Motor neuron (in vitro differentiated cells): ENCODE measurements around the gene GZMH. TPM values are rescaled to one million over a fixed set of nuclear protein-coding genes. Genes with fewer than 3 reads are reported as not detected.
"Not testable (repeated sequence)": the region's sequence is repeated elsewhere in the genome, so short reads cannot be mapped to it uniquely, and the experiment has no call there.

ENCODE experiments used
- ATAC-seq, 8 experiments: fragments of 200-7000 bp; cut with Tn5 transposase; replicated peaks in 6 of 8; 2 replicates each; pipeline ENCODE4 v1.8.0; 2021; ENCODE audit warnings: mild to moderate bottlenecking in 8 of 8, moderate library complexity in 8 of 8
- H3K27ac ChIP-seq, 2 donors: fragments of 250-450 bp; sonication (Bioruptor Pico); 2 replicates each; pipeline ENCODE4 v1.9.0; 2021; ENCODE audit warnings: antibody characterized with exemption in 2 of 2, mild to moderate bottlenecking in 2 of 2, moderate library complexity in 1 of 2
- H3K4me1 ChIP-seq, 2 donors: fragments of 250-450 bp; sonication (Bioruptor Pico); replicated peaks in 1 of 2; 2 replicates each; pipeline ENCODE4 v1.6.1; 2021; ENCODE audit warnings: antibody characterized with exemption in 2 of 2, mild to moderate bottlenecking in 2 of 2, moderate library complexity in 1 of 2
- H3K4me3 ChIP-seq, 5 donors: fragments of 250-450 bp; sonication (Bioruptor Pico); 2 replicates each; pipeline ENCODE4 v1.9.0; 2021; ENCODE audit warnings: antibody characterized with exemption in 5 of 5, mild to moderate bottlenecking in 5 of 5, moderate library complexity in 4 of 5
- WGBS, 10 experiments: fragments of 450-650 bp; shearing (Covaris generic); methylation state at CpG; one replicate each; pipeline ENCODE4 v1.0.0; 2022; 5-methylcytosine and 5-hydroxymethylcytosine counted together
- in situ Hi-C, 9 experiments: fragments of 400-800 bp; cut with MboI; loops; one replicate each; pipeline ENCODE4 v1.15.0; 2021; ENCODE audit warnings: low sequenced_read_pairs in 9 of 9, low pct_unique_long_range_greater_than_20kb in 2 of 9; ENCODE audit not compliant: unreplicated experiment in 9 of 9
- total RNA-seq, 8 experiments: library from RNA; unstranded; fragments of 300-600 nt; gene quantifications; 2 replicates each; pipeline versions ENCODE4 v1.2.3 to v1.2.4, GENCODE V29; 2022

The GZMH gene
- total RNA-seq, 8 experiments from 2014 or later: 0.84 TPM; not detected in 7

DNA sequence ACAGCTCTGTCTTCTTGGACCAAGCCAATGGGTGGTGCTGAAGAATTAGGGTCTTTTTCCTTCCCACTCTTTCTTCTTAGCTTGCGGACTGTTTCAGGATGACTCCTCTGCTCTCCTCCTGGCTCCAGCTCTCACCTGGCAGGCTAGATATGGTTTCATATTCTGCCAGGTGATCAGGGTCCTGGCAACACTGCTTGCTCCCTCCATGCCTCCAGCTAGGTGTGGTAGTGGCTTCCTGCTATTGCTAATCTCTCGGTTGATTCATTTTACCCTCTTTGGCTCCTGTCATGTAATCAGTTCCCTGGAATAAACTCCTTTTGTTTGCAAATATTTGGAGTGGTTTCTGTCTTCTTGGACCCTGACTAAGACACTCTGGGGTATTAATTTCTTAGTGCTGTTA, 4.3 kb upstream of the GZMH start:
- no peak for ATAC-seq
- 17 to 100% (median 80%) methylated on average over 1 to 2 of the region's 2 CpGs; no CpG with 5 or more reads in 1 of the 10 experiments for WGBS, 10 experiments
- no peak overlapping the region for H3K27ac ChIP-seq
- in situ Hi-C loops: no loop called here
- no peak overlapping the region for H3K4me3 ChIP-seq
- H3K4me1 ChIP-seq: no peaks in the 10 kb centered on the region

DNA sequence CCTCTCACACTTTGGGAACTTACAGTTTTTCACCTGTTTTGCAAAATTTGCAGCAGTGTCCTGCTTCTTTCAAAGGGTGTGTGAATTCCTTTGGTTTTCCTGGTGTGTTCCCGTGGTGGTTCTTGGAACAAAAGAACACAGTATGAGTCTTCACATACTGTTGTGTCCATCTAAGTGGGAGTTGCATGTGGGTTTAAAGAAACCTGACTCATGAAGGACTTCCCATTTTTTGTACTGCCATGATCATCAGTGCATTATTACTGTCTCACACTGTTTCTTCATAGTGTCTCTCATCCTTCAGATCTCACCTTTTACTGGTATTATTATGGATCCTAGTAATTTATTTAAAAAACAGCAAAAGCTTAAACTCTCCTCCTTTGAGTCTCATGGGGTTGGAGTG, 3.8 kb upstream of the GZMH start:
- no peak for ATAC-seq
- no peak overlapping the region for H3K27ac ChIP-seq
- in situ Hi-C loops: no loop called here
- H3K4me3 ChIP-seq: no peak overlapping the region
- 0 to 80% (median 17%) methylated on average over 1 of the region's 1 CpG; no CpG with 5 or more reads in 3 of the 10 experiments for WGBS, 10 experiments
- peaks cover 0 to 3% of the 10 kb centered on the region in 2 donors for H3K4me1 ChIP-seq

DNA sequence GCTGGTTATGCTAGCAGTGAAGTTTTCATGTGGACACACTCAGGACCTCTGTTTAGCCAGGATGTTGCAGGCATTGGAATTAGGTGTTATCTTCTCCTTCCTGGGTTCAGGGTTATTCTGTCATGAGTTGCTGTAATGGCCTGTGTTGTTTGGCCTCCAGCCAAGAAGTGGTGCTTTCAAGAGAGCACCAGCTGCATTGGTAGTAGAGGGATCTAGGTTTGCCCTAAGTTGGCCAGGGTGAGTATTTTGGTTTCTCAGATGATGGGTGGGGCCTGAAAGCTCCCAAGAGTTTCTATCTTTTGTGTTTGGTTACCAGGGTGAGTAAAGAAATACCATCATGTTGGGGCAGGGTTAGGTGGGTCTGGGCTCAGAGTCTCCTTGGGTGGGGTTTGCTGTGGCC, 2.7 kb upstream of the GZMH start:
- ATAC-seq: peak in 2 of 8 experiments; percentile 38 to 39
- Histone ChIP-seq H3K4me3 (no peak overlapping the region), H3K4me1 (peaks cover 0 to 10% of the 10 kb centered on the region in 2 donors), H3K27ac (no peak overlapping the region)
- in situ Hi-C loops: no loop called here

DNA sequence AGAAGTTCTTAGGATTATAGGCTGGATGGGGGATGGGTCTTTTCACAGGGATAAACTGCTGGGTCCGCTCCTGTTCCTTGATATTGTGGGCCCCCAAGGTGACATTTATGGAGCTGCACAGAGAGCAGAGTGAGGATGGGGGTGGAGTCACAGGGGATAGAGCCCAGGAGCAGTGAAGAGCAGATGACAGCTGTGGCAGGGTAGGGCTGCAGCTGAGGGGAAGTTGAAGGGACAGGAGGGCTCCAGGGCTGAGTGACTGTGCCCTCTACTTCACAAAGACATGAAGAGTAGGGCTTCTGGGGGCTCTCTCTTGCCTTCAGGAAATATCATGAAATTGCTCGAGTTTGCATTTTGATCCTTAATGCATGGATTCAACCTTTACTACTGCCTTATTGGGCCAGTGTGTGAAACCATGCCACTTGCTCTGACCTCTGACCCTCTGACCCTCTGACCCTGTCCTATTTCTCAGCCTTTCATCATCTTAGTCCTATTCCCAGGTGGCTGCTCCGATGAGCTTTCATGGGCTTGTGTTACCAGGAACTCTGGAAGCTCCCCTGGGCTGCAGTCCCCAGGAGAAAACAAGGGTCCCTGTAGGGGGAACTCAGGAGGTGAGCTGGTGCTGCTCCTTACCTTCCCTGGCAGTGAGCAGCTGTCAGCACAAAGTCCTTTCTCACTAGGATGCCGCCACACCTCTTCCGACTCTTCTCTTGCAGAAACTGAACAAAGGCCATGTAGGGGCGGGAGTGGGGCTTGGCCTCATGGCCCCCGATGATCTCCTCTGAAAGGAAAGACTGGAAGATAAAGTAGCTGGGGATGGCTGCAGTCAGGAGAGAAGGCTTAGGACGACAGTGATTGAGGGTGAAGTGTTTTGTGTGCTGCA, 1.6 kb downstream of the GZMH start:
- peaks cover 0 to 12% of the 10 kb centered on the region in 2 donors for H3K4me1 ChIP-seq
- no peak overlapping the region for H3K4me3 ChIP-seq
- ATAC-seq: no peak
- in situ Hi-C loops: no loop called here
- 10 to 83% (median 54%) methylated on average over 1 to 6 of the region's 8 CpGs for WGBS, 10 experiments
- no peak overlapping the region for H3K27ac ChIP-seq

DNA sequence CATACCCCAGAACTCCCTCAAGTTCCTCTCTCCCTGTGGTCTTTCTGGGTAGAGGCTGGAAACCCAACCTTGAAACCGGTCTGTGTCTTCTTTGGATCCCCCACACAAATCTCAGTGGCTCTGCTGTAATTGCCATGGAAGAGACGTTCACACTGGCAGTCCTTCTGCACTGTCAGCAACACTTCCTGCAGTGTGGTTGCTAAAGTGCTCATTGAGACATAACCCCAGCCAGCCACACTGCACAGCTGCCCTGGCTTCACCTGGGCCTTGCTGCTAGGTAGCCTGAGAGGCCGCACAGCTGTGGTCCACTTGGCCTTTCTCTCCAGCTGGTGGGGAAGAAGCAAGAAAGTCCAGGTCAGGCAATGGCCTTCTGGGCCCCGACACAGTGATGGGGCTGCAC, 2.4 kb downstream of the GZMH start:
- 20 to 76% (median 42%) methylated on average over 1 to 3 of the region's 4 CpGs; no CpG with 5 or more reads in 6 of the 10 experiments for WGBS, 10 experiments
- ATAC-seq: no peak
- Histone ChIP-seq H3K4me1 (peaks cover 0 to 12% of the 10 kb centered on the region in 2 donors), H3K27ac (no peak overlapping the region), H3K4me3 (no peak overlapping the region)
- in situ Hi-C loops: no loop called here

DNA sequence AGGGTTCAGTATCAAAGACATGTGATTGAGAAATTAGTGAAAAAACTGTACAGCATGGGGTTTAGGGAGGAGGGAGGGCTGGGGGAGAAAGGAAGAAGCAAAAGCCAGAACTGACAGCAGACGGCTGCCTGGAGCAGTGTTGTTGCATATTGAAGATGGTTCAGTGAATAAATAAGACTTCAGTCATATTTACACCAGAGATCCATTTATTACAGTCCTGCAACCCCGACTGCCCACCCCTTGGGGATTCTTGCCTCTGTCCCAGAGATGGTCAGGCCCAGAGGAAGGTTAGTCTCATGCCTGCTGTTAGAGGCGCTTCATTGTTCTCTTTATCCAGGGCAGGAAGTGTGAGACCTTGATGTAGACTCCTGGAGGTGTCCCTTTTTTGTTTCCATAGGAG, 3.2 kb downstream of the GZMH start:
- Histone ChIP-seq H3K4me3 (no peak overlapping the region), H3K27ac (no peak overlapping the region), H3K4me1 (peaks cover 0 to 12% of the 10 kb centered on the region in 2 donors)
- WGBS, 10 experiments: 7 to 100% (median 56%) methylated on average over 1 to 3 of the region's 3 CpGs; no CpG with 5 or more reads in 1 of the 10 experiments
- ATAC-seq: peak in 5 of 8 experiments; percentile 13 to 54 (median 38)
- in situ Hi-C loops: no loop called here

DNA sequence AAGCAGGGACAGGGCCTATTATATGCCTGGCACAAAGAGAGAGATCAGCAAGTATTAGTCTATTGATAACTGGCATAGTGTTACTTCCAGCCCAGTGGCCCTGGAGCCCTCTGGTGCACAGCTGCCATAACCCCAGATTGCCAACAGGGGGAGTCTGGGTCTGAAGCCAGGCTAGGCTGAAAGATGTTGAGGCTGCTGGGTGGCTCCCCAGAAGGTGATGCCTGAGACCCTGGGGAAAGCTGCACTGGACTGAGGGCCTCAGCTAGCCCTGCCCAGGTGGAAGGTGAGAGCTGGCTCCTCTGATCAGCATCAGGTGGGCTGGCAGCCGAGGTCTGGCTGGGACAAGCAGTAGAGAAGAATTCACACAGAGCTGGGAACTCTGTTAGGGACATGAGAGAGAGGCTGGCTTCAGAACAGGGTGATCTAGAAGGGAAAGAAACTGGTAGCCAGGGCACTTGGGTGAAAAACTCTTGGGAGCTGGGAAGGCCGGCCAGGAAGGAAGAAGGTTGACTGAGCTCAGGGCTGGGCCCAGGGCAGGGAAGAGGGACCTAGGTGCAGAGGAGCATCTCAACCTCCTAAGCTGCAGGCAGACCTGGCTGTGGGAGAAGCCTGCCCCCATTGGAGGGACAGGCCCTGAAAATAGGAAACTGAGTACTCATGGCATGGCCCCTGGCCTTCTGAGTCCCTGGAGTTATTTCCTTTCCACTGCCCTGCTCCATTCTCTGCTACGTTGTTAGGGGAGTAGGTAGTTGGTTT, 3.9 kb downstream of the GZMH start:
- peaks cover 0 to 12% of the 10 kb centered on the region in 2 donors for H3K4me1 ChIP-seq
- in situ Hi-C loops: no loop called here
- no peak overlapping the region for H3K4me3 ChIP-seq
- 0 to 100% (median 67%) methylated on average over 1 to 3 of the region's 3 CpGs; no CpG with 5 or more reads in 3 of the 10 experiments for WGBS, 10 experiments
- ATAC-seq: peak in 3 of 8 experiments; percentile 80 to 90 (median 84)
- no peak overlapping the region for H3K27ac ChIP-seq

DNA sequence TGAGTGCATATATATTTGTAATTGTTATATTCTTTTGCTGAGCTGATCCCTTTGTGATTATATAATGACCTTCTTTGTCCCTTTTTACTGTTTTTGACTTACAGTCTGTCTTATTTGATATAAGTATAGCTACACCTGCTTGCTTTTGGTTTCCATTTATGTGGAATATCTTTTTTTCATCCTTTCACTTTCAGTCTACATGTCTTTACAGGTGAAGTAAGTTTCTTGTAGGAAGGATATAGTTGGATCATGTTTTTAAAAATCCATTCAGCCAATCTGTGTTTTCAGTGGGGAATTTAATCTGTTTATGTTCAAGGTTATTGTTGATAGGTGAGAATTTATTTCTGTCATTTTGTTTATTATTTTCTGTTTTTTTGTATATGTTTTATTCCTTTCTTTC, 12.1 kb downstream of the GZMH start:
- Histone ChIP-seq H3K4me1 (no peaks in the 10 kb centered on the region), H3K4me3 (no peak overlapping the region), H3K27ac (no peak overlapping the region)
- in situ Hi-C loops: loop anchor here in 1 of 9 experiments (25.0 kb wide), 1 partner anchor 110 kb away; no protein-coding TSS in a partner anchor
- no peak for ATAC-seq

DNA sequence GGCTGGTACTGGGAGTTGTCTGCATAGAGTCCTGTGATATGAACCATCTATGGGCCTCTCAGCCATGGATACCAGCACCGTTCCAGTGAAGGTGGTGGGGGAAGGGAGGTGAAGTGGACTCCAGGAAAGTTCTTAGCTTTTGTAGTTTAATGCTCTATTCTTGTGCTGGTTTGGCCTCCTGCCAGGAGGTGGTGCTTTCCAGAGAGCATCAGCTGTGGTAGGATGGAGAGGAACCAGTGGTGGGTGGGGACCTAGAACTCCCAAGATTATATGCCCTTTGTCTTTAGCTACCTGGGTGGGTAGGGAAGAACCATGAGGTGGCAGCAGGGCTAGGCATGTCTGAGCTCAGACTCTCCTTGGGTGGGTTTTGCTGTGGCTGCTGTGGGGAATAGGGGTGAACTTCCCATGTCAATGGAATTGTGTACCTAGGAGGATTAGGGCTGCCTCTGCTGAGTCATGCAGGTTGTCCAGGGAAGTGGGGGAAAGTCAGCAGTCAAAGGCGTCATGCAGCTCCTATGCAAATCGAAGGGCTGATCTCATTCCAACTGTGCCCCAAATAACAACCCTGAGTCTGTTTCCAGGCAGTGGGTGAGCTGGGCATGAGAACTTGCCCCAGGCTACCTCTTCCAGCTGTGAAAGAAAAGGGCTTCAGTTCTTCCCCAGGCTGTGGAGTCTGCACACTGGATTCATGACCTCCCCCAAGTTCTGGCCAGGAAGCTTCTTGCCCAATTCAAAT, 14.2 kb downstream of the GZMH start:
- ATAC-seq: peak in 3 of 8 experiments; percentile 89 to 94 (median 94)
- Histone ChIP-seq H3K4me1 (no peaks in the 10 kb centered on the region), H3K4me3 (no peak overlapping the region), H3K27ac (no peak overlapping the region)
- in situ Hi-C loops: loop anchor here in 1 of 9 experiments (25.0 kb wide), 1 partner anchor 108 kb away; no protein-coding TSS in a partner anchor
- 0 to 80% (median 67%) methylated on average over 1 to 2 of the region's 3 CpGs; no CpG with 5 or more reads in 5 of the 10 experiments for WGBS, 10 experiments

DNA sequence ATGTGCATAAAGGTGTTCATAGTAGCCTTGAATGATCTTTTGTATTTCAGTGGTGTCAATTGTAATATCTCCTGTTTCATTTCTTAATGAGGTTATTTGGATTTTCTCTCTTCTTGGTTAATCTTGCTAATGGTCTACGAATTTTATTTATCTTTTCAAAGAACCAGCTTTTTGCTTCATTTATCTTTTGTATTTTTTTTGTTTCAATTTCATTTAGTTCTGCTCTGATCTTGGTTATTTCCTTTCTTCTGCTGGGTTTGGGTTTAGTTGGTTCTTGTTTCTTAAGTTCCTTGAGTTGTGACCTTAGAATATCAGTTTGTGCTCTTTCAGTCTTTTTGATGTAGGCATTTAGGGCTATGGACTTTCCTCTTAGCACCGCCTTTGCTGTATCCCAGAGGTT, 18.5 kb downstream of the GZMH start:
- H3K4me3 ChIP-seq, H3K4me1 ChIP-seq, ATAC-seq, H3K27ac ChIP-seq: not testable (repeated sequence)
- in situ Hi-C loops: loop anchor here in 1 of 9 experiments (25.0 kb wide), 1 partner anchor 104 kb away; no protein-coding TSS in a partner anchor
- 9 to 100% (median 59%) methylated on average over 1 to 2 of the region's 2 CpGs for WGBS, 10 experiments

DNA sequence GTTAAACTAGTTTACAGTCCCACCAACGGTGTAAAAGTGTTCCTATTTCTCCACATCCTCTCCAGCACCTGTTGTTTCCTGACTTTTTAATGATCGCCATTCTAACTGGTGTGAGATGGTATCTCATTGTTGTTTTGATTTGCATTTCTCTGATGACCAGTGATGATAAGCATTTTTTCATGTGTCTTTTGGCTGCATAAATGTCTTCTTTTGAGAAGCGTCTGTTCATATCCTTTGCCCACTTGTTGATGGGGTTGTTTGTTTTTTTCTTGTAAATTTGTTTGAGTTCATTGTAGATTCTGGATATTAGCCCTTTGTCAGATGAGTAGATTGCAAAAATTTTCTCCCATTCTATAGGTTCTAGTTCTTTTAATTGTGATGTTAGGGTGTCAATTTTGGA, 25.1 kb downstream of the GZMH start:
- not testable (repeated sequence) for H3K4me3 ChIP-seq, H3K27ac ChIP-seq, ATAC-seq, H3K4me1 ChIP-seq
- no CpG with 5 or more reads among the region's 3 CpGs for WGBS, 10 experiments
- in situ Hi-C loops: loop anchor here in 1 of 9 experiments (25.0 kb wide), 1 partner anchor 97 kb away; no protein-coding TSS in a partner anchor

DNA sequence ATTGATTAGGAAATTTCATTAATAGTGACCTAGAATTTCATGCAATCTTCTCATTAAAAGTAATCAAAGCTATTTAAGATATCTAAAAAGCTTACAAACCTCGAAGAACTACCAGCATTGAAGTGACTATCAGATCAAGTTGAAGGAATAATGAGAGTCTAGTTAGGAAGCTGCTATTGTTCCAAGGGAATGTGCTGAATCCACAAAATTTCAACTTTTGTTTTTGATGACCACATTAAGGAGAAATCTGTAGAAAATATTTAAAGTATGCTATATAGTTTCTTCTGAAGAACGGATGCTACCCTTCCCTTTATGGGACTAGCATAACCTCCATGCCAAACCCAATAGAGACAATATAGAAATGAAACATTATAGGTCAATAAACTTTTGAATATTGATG, 30.9 kb downstream of the GZMH start:
- ATAC-seq: no peak
- H3K27ac ChIP-seq: no peak overlapping the region
- 16 to 90% (median 80%) methylated on average over 1 to 2 of the region's 2 CpGs; no CpG with 5 or more reads in 1 of the 10 experiments for WGBS, 10 experiments
- H3K4me1 ChIP-seq: peaks cover 0 to 3% of the 10 kb centered on the region in 2 donors
- H3K4me3 ChIP-seq: no peak overlapping the region
- in situ Hi-C loops: loop anchor here in 1 of 9 experiments (25.0 kb wide), 1 partner anchor 91 kb away; no protein-coding TSS in a partner anchor
